NB4 (cell line): Measurements from ENCODE around the gene OR2L2.

Experiments
- DNase-seq: peaks from one replicate; pipeline ENCODE4 v3.0.0; 2010; ENCODE audit warnings: low read depth
- H3K4me3 ChIP-seq: one replicate; pipeline ENCODE4 v1.5.1; 2011; ENCODE audit warnings: mild to moderate bottlenecking, low read depth, low read length, moderate library complexity
- MYC ChIP-seq: IDR thresholded peaks from 2 replicates; pipeline ENCODE4 v1.6.1; 2011; ENCODE audit warnings: low read depth, low read length
- POLR2A ChIP-seq: IDR thresholded peaks from 2 replicates; pipeline ENCODE4 v1.6.1; 2011; ENCODE audit warnings: mild to moderate bottlenecking; ENCODE audit not compliant: insufficient read length; ENCODE audit errors: extremely low read depth
- TF ChIP-seq, protein P1 (sequence below): IDR thresholded peaks from 2 replicates; pipeline ENCODE4 v1.6.1; 2011; ENCODE audit warnings: low read depth, low read length
- TF ChIP-seq, protein P2 (sequence below): IDR thresholded peaks from one replicate; pipeline ENCODE4 v1.5.1; 2012; ENCODE audit warnings: low read depth, low read length

Gene OR2L2

GRCh38 chr1:248013229-248013710 lies 16.6 kb upstream of the OR2L2 start, which contains the start of gene OR2L5:
Gene OR2L5 (plus strand): TSS chr1:248013660. CDS start chr1:248021948, 8,288 bp downstream.
- TF ChIP-seq, protein P1, sequence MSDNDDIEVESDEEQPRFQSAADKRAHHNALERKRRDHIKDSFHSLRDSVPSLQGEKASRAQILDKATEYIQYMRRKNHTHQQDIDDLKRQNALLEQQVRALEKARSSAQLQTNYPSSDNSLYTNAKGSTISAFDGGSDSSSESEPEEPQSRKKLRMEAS = no peak
- TF ChIP-seq, protein P2, sequence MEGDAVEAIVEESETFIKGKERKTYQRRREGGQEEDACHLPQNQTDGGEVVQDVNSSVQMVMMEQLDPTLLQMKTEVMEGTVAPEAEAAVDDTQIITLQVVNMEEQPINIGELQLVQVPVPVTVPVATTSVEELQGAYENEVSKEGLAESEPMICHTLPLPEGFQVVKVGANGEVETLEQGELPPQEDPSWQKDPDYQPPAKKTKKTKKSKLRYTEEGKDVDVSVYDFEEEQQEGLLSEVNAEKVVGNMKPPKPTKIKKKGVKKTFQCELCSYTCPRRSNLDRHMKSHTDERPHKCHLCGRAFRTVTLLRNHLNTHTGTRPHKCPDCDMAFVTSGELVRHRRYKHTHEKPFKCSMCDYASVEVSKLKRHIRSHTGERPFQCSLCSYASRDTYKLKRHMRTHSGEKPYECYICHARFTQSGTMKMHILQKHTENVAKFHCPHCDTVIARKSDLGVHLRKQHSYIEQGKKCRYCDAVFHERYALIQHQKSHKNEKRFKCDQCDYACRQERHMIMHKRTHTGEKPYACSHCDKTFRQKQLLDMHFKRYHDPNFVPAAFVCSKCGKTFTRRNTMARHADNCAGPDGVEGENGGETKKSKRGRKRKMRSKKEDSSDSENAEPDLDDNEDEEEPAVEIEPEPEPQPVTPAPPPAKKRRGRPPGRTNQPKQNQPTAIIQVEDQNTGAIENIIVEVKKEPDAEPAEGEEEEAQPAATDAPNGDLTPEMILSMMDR = no peak
- TF ChIP-seq MYC (no peak), POLR2A (no peak)
- no peak for DNase-seq
- no peak within 1 kb of the TSS for H3K4me3 ChIP-seq

DNA sequence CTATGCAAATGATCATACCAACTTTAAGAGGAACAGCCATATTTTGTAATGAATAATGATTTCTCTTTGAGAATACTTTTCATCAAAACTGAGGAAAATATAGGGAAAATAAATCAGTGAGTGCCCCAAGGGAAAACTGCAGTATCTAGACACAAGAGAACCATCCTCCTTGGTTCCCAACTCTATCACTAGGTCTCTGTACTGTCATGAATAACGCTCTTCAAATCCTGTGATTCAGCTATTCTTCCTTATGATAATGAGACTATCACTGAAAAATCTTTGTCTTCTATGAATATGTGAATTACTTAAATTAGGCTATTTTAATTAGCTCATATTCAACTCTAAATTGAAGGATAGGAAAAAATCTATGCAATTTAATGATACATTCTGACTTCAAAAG lies 14.1 kb upstream of the OR2L2 start:
- TF ChIP-seq, protein P2 = no peak
- TF ChIP-seq, protein P1 = no peak
- TF ChIP-seq MYC (no peak), POLR2A (no peak)
- DNase-seq = no peak

DNA sequence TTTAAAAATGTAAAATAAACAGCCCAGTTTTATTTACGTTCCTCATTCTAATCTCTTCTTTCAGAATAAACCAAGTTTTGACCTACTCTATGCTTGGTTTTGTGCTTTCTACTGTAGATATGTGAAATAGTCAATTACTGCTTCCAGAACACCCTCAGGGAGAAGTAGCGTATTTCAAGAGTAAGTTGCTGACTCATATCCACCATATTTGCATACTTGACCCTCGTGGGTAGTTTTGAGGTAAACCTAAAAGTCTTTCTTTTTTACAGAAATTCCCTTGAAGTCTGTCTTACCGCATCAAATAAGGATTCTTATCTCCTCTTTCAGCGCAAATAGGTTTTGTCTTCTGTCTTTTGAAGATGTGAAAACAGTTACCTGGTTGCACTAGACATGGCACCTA lies 15.3 kb downstream of the OR2L2 start:
- TF ChIP-seq, protein P2 = no peak
- TF ChIP-seq POLR2A = no peak
- TF ChIP-seq, protein P1 = no peak
- TF ChIP-seq MYC = no peak
- DNase-seq = no peak

More for the DNA sequence above, 14.1 kb upstream of the OR2L2 start:
- H3K4me3 ChIP-seq = no peak overlapping the region

DNA sequence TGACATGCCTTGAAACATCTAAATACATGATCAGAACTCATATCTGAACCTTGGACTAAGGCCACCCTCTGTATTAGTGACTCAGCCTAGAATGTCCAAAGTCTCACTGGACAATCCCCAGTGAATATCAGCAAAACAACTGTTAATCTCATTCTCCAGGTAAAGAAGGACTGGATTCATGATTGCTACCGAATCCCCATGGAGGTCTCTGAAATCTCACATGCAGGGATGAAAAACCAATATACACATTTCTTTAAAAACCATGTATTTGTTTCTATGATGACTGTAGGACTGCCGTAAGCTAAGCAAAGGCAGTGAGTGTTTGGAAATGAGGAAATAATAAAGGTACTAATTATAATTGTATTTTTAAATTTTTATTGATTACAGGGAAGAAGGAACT lies 16.7 kb downstream of the OR2L2 start, which contains the start of gene OR2L3:
TSS of gene OR2L3 (plus strand) at position 301 of the 400 bp plus-strand sequence. CDS start 13,846 bp downstream, outside the sequence.
- H3K4me3 ChIP-seq = no peak within 1 kb of the TSS
- no peak for DNase-seq
- TF ChIP-seq POLR2A (no peak), MYC (no peak)
- TF ChIP-seq, protein P2 = no peak
- TF ChIP-seq, protein P1 = no peak

More for the DNA sequence above, 15.3 kb downstream of the OR2L2 start:
- H3K4me3 ChIP-seq = no peak overlapping the region

- H3K4me3 ChIP-seq = no peak overlapping the region
- TF ChIP-seq, protein P2 = no peak
- no peak for TF ChIP-seq POLR2A
- no peak for TF ChIP-seq MYC
- TF ChIP-seq, protein P1 = no peak
- no peak for DNase-seq
Measured at GRCh38 chr1:248047008-248047407, 17.1 kb downstream of the OR2L2 start.
